ENCODE data around the gene B3GAT2. TPM values are rescaled to one million over a fixed set of nuclear protein-coding genes. Genes with fewer than 3 reads are reported as not detected.

The B3GAT2 gene
- total RNA-seq, 1 experiment from 2014 or later: 0.09 TPM

- H3K27ac Mint-ChIP-seq (ENCODE audit: unreplicated experiment): no peak overlapping the region
- no peak for TF ChIP-seq CTCF (IDR thresholded peaks at IDR 0.05; ENCODE audit: unreplicated experiment)
- H3K4me3 Mint-ChIP-seq (ENCODE audit: low read depth, unreplicated experiment): no peak overlapping the region
- intact Hi-C loops (cut with micrococcal nuclease; ENCODE audit: unreplicated experiment): no loop called here
- DNase-seq: no peak
- no peaks in the 10 kb centered on the region for H3K9me3 Mint-ChIP-seq (ENCODE audit: low read depth, unreplicated experiment)
- H3K4me1 Mint-ChIP-seq (ENCODE audit: low read depth, unreplicated experiment): no peaks in the 10 kb centered on the region
- peaks cover 14% of the 10 kb centered on the region for H3K27me3 Mint-ChIP-seq (ENCODE audit: unreplicated experiment)
- no TSS peak for BruUV-seq (replicated peaks)
- CTCF ChIA-PET: no interaction called here
- H3K36me3 Mint-ChIP-seq (ENCODE audit: insufficient read depth, unreplicated experiment): no peaks in the 10 kb centered on the region
These were observed 23.0 kb downstream of the B3GAT2 start for GRCh38 chr6:70933853-70934252.

DNA sequence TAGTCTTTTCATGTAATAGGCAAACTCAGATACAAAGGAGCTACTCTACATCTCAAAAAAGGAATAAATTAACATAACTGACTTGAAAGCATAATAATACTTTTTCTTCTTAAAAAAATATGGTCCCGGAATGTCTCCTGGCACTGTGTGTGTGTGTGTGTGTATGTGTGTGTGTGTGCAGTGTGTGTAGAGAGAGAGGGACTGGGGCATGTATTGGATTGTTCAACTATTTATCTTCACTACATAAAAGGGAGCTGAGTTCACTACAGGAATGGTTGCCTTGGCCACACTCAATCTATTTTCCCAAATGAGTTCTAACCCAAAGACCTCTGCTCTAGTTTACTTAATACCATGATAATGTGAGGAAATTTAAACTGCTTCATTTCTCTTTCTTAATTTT, 51.1 kb downstream of the B3GAT2 start:
- no peak overlapping the region for H3K4me3 Mint-ChIP-seq (ENCODE audit: low read depth, unreplicated experiment)
- no peaks in the 10 kb centered on the region for H3K4me1 Mint-ChIP-seq (ENCODE audit: low read depth, unreplicated experiment)
- TF ChIP-seq CTCF (IDR thresholded peaks at IDR 0.05; ENCODE audit: unreplicated experiment): no peak
- intact Hi-C loops (cut with micrococcal nuclease; ENCODE audit: unreplicated experiment): loop anchor here (10.0 kb wide), 1 partner anchor 109 kb away; no protein-coding TSS in a partner anchor
- DNase-seq: no peak
- no peaks in the 10 kb centered on the region for H3K9me3 Mint-ChIP-seq (ENCODE audit: low read depth, unreplicated experiment)
- peaks cover 50% of the 10 kb centered on the region for H3K27me3 Mint-ChIP-seq (ENCODE audit: unreplicated experiment)
- H3K36me3 Mint-ChIP-seq (ENCODE audit: insufficient read depth, unreplicated experiment): no peaks in the 10 kb centered on the region
- no TSS peak for BruUV-seq (replicated peaks)
- CTCF ChIA-PET: interaction anchor here (0.5 to 1.0 kb wide), 2 partner anchors 11 to 193 kb away, joined by 3 to 4 read pairs; no protein-coding TSS in a partner anchor
- no peak overlapping the region for H3K27ac Mint-ChIP-seq (ENCODE audit: unreplicated experiment)

- Mint-ChIP-seq H3K36me3 (ENCODE audit: insufficient read depth, unreplicated experiment) (no peaks in the 10 kb centered on the region), H3K4me3 (ENCODE audit: low read depth, unreplicated experiment) (no peak overlapping the region), H3K27ac (ENCODE audit: unreplicated experiment) (no peak overlapping the region), H3K27me3 (ENCODE audit: unreplicated experiment) (peaks cover 31% of the 10 kb centered on the region), H3K4me1 (ENCODE audit: low read depth, unreplicated experiment) (no peaks in the 10 kb centered on the region), H3K9me3 (ENCODE audit: low read depth, unreplicated experiment) (no peaks in the 10 kb centered on the region)
- no TSS peak for BruUV-seq (replicated peaks)
- intact Hi-C loops (cut with micrococcal nuclease; ENCODE audit: unreplicated experiment): loop anchor here (10.0 kb wide), 1 partner anchor 111 kb away; no protein-coding TSS in a partner anchor
- DNase-seq: no peak
- CTCF ChIA-PET: no interaction called here
- no peak for TF ChIP-seq CTCF (IDR thresholded peaks at IDR 0.05; ENCODE audit: unreplicated experiment)
These were observed 53.0 kb downstream of the B3GAT2 start for GRCh38 chr6:70903665-70904452.

GRCh38 chr6:70901324-70901723, 55.5 kb downstream of the B3GAT2 start:
- CTCF ChIA-PET: interaction anchor here (0.7 kb wide), 1 partner anchor 10 kb away, joined by 3 read pairs; no protein-coding TSS in a partner anchor

More at GRCh38 chr6:70901324-70901723, 55.5 kb downstream of the B3GAT2 start:
- Mint-ChIP-seq H3K27ac (ENCODE audit: unreplicated experiment) (no peak overlapping the region), H3K4me3 (ENCODE audit: low read depth, unreplicated experiment) (no peak overlapping the region), H3K36me3 (ENCODE audit: insufficient read depth, unreplicated experiment) (no peaks in the 10 kb centered on the region), H3K4me1 (ENCODE audit: low read depth, unreplicated experiment) (no peaks in the 10 kb centered on the region), H3K9me3 (ENCODE audit: low read depth, unreplicated experiment) (no peaks in the 10 kb centered on the region), H3K27me3 (ENCODE audit: unreplicated experiment) (peaks cover 16% of the 10 kb centered on the region)
- intact Hi-C loops (cut with micrococcal nuclease; ENCODE audit: unreplicated experiment): loop anchor here (10.0 kb wide), 1 partner anchor 113 kb away; no protein-coding TSS in a partner anchor
- no TSS peak for BruUV-seq (replicated peaks)
- DNase-seq: no peak
- peak; percentile 35 for TF ChIP-seq CTCF (IDR thresholded peaks at IDR 0.05; ENCODE audit: unreplicated experiment)
